ENCODE data around the gene TNMD.

DNA sequence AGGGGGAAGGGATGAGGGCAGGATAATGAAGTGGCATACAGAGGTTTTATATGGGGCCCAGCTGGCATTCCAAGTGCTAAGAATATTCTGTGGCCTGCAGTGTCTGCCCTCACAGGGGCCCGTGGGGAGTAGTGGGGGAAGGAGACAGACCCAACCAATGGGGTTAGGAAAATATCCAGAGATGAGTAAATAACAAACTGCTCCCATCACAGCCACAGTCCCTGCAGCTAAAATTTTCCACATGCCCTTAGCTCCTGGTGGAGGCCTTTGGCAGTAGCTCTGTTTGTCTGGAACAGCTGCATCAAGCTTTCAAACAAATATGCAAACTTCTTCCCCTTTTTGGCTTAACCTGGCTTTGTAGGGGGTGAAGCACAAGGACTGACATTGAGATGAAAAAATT is 62.4 kb downstream of the TNMD start:
- TF ChIP-seq CTCF (IDR thresholded peaks at IDR 0.05; ENCODE audit: extremely low read depth in 1 of 2, insufficient read depth in 1 of 2, low read depth in 1 of 2, low read length in 2 of 2), result no peak
- TF ChIP-seq MAX (IDR thresholded peaks at IDR 0.05; ENCODE audit: insufficient read depth, insufficient read length), result no peak
- TF ChIP-seq POLR2AphosphoS5 (IDR thresholded peaks at IDR 0.05; ENCODE audit: insufficient read depth, low read depth, low read length), result no peak
- TF ChIP-seq EZH2 (IDR thresholded peaks at IDR 0.05; ENCODE audit: borderline replicate concordance, low read depth, low read length, severe bottlenecking), result no peak
- TF ChIP-seq FOS (IDR thresholded peaks at IDR 0.05; ENCODE audit: borderline replicate concordance, insufficient read depth, low read length), result no peak
